GM21825 (cell line): ENCODE measurements around the gene XYLB.
"Not testable (repeated sequence)": the region's sequence is repeated elsewhere in the genome, so short reads cannot be mapped to it uniquely, and the experiment has no call there.

Source experiments
- ATAC-seq: cut with Tn5 transposase; IDR thresholded peaks from one replicate; pipeline ENCODE4 v1.9.1; 2021; ENCODE audit warnings: mild to moderate bottlenecking, moderate library complexity; ENCODE audit not compliant: unreplicated experiment

The XYLB gene

DNA sequence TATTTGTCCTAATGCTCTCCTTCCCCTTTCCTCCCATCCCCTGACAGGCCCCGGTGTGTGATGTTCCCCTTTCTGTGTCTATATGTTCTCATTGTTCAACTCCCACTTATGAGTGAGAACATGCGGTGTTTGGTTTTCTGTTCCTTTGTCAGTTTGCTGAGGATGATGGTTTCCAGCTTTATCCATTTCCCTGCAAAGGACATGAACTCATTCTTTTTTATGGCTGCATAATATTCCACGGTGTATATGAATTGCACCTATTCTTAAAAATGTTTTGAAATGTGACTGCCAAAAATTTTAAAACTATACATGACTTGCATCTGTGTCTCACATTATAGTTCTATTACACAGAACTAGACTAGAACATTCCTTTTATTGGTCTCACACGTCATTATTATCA, 25.9 kb upstream of the XYLB start:
- ATAC-seq: not testable (repeated sequence)

DNA sequence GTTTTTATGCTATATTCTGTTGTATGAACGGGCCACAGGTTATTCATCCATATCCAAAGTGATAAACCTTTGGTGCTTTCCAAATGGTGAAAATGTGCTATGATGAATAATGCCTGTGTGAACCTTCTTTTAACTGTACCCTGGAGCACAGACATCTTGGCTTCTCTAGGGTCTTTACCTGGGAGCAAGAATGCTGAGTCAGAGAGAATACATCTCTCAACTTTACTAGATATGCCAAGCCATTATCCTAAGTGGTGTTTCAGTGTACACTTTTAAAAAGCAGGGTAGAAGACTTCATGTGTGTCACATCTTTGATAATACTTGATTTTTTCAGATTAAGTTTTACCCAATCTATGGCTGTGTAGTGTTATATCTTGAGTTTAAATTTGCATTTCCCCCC, 23.5 kb upstream of the XYLB start:
- ATAC-seq: no peak

DNA sequence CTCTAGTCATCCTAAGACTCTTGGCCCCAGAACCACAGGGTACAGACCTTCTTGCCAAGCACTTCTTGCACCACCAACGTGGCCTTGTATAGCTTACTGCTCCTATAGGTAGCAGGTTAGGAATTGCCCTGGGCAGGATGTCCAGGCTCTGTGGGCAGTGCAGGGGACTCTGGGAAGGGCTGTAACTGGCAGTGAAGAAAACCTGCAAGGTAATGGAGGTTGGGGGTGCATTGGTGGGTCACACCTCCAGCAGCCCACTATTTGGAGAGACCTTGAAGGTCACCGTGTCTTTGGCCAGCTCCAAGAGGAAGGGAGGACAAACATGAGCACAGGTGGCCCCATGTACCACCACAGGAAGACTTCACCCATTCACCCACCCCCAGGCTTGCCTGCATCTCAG, 21.3 kb upstream of the XYLB start:
- no peak for ATAC-seq

DNA sequence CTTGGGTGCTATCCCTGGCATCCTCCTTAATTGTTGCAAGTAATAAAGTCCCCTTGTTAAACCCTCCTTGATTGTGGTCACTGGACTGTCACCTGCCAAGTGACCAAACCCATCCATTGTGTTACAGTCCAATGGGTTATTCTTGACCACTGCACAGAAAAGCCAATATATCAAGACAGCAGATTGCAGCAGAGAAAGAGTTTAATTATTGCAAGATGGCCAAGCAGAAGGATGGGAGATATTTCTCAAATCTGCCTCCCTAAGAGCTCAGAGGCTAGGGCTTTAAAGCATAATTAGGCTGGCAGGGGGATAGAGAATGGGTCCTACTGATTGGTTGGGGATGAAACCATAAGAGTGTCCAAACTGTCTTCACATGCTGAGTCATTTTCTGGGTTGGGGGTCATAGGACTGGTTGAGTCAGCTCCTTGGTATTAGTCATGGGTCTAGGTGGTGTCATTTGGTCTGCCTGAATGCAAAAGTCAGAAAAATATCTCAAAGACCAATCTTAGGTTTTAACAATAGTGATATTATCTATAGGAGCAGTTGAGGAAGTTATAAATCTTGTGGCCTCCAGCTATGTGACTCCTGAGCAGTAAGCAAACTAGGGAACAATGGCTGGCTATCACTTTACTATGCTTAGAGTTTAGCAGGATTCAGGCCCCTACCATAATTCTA, 19.1 kb upstream of the XYLB start:
- ATAC-seq: no peak

DNA sequence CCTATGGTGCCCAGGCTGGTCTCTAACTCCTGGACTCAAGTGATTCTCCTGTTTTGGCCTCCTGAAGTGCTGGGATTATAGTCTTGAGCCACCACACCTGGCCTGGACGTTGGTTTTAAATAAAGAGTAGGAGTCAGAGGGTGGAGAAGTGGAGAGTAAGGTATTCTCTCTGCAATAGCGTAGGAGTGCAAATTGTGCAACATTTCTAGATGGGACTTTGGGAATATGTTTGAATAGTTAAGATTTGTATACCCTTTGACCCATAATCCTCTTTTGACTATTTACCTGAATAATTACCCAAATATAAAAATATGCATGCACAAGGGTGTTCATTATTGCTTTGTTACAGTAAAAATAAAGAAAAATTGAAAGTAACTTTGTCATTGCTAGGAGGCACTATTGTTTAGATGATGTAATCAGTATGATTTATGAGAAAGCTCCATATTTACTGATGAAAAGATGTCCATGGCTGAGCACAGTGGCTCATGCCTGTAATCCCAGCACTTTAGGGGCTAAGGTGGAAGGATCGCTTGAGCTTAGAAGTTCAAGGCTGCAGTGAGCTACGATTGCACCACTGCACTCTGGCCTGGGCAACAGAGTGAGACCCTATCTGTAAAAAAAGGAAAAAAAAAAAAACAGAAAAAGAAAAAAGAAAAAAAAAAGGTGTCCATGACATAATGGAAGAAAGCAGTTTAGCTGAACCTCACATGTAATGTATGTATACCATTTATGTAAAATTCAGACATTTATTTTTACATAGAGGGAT, 15.1 kb upstream of the XYLB start:
- no peak for ATAC-seq

DNA sequence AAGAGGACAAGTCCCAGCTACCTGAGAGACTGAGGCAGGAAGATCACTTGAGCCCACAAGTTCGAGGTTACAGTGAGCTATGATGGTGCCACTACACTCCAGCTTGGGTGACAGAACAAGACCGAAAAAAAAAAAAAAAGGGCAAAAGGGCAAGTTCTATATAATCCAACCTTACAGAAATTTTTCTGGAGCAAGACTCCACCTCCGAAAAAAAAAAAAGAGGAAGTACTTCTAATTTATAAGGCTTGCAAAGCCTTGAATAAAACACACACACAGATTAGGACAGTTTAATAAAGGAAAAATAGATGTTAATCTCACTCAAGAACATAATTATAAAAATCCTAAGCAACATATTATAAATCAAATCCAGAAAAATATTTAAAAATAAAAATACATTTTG, 14.4 kb upstream of the XYLB start:
- ATAC-seq: no peak

DNA sequence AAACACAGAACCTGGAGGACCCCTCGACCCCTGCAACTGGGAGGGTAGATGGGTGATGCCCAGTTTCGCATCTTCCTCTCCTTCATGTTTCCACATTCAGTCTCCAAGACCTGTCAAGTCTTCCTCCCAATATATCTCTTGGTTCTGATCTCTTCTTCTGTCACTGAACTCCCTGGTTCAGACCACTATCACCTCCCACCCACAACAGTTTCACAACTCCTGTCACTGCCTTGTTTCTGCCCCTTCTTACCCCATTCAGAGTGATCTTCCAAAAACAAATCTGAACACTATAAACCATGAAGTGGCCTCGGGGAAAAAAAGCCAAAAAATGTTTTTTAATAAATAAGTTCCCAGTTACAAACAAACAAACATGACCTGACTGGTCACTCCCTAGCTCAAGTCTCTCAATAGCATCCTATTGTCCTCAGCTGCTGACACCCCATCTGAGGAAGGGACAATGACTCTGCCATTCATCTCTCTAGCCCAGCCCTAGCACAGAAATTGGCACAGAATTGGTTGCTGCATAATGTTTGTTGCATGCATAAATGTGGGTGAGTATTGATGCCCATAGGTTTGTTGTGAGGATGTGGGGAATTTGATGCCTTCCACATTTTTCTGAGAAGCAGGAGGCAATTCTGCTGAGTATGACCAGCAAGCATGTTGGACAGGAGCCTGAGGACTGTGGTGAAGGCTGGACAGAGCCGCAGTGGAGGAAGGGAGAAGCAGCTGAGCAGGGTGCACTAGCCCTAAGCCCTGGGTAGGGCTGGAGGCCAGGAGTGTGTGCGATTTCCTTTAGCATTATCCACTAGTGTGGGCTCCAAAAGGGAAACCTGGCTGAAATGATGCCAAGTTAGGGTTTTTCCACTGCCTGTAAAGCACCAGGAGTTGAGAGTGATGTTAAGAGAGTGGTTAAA, 12.2 kb upstream of the XYLB start:
- ATAC-seq: no peak

DNA sequence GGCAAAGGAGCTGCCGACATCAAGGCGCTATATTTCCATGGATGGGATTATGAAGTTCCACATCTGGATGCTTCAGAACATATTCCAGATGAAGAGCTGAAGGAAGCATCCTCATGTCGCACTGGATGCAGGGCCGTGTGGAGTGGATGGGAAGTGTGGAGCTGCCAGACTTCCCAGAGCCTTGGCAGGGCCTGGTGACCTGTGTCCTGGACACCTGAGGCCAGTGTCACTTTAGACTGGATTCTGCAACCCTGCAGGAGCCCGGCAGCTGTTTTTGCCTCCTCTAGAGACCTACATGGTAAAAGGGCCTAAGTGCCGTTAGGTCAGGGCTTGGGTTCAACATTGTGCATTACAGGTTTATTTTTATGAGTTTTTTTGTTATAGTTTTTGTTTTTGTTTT, 11.3 kb upstream of the XYLB start:
- no peak for ATAC-seq

DNA sequence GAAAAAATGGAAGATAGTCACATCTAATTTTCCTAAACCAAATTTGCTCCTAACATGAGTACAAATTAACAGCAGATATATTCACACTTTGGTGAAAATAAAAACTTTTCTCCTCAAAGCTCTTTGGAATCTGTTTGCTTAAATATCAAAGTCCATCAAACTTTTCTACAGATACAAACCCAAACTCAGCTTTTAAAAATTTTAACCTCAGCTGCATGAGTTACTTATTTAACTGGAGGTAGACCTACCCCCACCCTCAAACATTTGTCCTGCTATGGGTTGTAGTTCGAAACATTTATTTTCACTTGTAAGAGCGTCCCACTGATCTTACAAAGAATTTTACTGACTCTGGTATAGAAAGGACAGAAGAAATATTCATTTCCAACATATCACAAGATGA, 8.9 kb upstream of the XYLB start:
- no peak for ATAC-seq

DNA sequence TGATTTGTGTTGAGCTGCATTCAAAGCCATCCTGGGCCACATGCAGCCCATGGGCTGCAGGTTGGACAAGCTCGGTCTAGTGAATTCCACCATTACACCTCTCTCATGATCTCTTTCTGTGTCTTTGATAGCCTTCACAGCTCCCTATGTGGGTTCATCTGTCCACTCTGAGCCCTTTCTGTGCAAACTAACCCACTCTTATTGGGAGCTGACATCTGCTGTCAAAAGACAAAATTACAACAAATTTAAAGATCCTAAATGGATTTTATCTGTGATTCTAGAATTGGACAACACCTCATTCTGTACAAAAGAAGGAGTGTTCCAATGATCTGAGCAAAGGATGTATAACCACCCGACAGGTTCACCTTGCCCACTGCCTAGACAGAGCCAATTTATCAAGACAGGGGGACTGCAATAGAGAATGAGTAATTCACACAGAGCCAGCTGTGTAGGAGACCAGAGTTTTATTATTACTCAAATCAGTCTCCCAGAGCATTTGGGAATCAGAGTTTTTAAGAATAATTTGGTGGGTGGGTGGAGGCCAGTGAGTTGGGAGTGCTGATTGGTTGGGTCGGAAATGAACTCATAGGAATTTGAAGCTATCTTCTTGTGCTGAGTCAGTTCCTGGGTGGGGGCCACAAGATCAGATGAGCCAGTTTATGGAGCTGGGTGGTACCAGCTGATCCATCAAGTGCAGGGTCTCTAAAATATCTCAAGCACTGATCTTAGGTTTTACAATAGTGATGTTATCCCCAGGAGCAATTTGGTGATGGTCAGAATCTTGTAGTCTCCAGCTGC, 2.6 kb upstream of the XYLB start:
- ATAC-seq: no peak

DNA sequence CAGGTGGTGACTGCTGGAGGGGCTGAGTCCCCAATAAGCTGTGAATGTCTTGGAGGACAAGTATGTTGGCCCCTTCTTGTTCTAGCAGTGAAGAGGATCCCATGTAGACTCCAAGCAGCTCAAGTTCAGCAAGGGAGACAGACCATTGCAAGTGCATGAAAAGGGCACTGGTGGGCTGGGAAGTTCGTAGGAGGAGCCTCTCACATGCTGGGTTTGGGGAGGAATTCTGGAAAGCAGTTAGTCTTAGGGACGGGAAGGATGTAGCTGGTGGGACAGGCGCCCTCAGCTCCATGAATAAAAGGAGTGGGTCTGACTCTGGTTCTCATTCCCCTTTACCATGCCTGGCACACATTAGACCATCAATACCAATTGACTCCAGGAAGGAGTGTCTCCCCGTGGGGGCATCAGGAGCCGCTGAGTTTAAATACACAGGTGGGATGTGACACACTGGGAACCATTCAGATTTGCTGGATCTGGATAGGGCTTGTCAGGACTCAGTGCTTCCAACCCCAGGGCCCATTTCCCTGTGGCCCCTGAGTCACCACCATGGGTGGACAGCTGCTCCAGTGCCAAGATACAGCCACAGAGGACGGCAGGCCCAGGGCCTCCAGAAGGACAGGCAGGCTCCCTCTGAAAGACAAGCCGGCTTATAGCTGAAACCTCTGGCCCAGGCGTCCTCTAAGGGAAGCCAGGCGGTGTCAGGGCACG, 552 bp upstream of the XYLB start:
- ATAC-seq: peak; percentile 22

DNA sequence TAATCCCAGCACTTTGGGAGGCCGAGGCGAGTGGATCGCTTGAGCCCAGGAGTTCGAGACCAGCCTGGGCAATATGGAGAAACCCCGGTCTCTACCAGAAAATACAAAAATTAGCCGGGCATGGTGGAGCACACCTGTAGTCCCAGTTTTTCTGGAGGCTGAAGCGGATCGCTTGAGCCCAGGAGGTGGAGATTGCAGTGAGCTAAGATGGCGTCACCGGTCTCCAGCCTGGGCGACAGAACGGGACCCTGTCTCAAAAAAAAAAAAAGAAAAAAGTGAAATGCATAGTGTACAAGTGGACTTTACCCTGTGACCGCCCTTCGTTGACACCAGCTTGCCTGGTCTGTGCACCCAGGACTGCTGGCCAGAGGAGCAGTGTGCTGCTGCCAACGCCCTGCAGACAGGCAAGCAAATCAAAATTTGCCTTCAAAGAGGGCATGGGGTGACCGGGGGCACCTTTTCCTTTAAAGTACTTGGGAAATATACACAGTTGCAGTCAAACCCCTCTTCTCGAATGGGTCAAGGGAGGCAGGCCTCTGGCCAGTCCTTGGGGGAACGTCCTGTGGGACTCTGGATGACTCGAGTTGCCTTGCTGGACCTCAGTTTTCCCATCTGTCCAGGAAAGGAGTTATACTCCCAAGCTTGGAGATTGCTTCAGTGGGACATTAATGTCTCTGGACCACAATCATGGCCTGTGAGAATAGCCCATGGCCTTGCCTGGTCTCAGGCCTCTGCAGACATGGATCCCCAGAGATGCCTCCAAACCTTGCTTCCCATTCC, 1.0 kb downstream of the XYLB start:
- no peak for ATAC-seq

DNA sequence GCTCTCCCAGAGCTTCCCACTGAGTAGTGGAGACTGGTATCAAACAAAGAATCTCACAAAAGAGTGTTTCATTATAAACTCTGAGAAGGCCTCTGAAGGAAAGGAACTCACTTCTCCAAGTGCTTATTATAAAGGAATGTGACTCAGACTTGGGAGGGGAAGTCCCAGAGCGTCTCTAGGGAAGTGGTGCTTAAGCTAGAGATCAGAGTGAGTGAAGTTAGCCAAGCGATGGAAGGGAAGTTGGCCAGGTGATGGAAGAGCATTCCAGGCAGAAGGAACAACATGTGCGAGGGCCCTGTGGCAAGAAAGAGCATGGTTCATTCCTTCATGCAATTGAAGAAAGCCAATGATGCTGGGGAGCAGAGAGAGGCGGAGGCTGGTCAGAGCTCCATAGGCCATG, 2.3 kb downstream of the XYLB start:
- no peak for ATAC-seq

DNA sequence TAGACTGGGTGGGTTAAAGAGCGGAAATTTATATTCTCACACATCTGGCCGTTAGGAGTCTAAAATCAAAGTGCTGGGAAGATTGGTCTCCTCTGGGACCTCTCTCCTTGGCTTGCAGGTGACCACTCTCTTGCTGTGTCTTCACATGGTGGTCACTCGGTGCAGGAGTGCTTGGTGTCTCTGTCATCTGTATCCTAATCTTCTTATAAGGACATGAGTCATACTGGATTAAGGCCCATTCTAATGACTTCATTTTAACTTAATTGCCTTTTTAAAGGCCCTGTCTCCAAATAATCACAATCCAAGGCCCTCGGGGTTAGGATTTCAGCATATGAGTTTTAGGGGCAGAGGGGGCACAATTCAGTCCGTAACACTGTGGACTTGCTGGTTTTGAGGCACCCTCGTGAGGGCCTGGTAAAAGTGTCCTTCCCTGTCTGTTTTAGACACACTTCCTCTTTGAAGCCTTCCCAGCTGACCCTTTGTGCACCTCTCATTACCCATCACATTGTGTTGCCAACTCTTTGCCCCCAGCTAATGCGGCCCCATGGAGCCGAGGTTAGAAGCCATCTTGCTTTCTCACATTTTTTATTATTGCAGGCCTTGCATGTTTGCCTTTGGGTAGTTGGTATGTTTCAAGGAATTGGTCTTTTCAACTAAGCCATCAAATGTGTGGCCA, 3.2 kb downstream of the XYLB start:
- ATAC-seq: no peak

DNA sequence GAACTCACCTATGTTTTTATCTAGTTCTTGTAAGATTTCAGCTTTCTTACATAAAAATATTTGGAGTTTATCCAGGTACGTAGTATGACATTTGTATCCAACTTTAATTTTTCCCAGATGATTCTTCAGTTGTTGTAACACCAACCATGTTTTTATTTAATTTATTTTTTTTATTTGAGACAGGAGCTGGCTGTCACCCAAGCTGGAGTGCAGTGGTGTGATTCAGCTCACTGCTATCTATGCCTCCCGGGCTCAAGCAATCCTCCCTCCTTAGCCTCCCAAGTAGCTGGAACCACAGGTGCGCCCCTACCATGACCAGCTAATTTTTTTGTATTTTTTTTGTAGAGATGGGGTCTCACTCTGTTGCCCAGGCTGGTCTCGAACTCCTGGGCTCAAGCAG, 6.6 kb downstream of the XYLB start:
- ATAC-seq: no peak

DNA sequence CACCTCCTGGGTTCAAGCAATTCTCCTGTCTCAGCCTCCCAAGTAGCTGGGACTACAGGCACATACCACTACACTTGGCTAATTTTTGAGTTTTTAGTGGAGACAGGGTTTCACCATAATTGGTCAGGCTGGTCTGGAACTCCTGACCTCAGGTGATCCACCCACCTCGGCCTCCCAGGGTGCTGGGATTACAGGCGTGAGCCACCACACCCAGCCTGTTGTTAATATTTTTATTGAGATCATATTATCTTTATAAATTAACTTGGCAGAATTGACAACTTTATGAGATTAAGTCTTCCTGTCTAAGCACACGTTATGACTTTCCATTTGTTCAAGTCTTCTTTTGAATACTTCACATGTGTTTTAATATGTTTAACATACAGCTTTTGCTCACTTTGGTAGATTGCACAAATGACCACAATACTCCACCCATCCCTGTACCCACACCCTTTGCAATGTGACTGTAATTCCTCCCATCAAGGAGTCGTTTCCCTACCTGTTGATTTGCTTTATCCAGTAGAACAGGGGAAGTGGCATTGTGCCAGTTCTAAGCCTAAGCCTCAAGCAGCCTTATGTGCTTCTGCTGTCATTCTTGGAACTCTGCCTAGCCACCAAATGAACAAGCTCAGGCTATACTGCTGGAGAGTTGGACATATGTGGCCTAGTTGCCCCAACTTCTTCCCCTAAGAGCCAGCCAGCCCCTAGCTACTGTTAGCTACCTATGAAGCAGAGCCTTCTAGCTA, 8.2 kb downstream of the XYLB start:
- no peak for ATAC-seq

DNA sequence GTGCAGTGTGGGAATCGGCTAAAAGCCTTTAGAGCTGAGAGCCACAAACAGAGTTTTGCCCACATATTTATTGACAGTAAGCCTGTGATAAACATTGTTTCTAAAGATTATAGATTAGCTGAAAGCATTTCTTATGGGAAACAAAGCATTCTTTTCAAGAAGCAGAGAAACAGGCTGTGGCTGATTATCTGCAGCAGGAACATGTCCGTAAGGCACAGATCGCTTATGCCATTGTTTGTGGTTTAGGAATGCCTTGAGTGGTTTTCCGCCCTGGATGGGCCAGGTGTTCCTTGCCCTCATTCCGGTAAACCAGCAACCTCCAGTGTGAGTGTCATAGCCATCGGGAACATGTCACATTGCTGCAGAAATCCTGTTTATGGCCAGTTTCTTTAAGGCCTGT, 12.5 kb downstream of the XYLB start:
- no peak for ATAC-seq

DNA sequence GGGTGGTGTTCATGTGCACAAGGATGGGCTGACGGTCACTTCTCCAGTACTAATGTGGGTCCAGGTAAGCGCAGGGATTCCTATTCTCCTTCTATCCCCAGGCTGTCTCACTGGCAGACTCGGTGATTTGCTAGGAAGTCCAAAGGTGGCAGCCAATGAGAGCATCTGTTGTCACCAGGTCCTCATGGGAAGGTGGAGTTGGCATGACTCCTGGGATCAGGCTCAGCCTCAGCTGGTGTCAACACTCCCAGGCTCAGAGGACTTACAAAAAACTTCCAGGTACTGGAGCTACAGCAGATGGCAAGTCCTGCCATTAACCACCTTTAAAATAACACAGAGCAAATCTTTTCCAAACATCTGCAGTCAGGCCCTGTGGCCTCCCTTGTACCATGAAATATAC, 13.8 kb downstream of the XYLB start:
- ATAC-seq: no peak
